Astrocyte (in vitro differentiated cells and primary cell): Measurements from ENCODE around the gene DMC1. TPM values are rescaled to one million over a fixed set of nuclear protein-coding genes. Genes with fewer than 3 reads are reported as not detected.
A peak's percentile ranks its signal among the peaks of the same experiment; 100 is the strongest.

Experiments
- DNase-seq: peaks from one replicate; pipeline ENCODE4 v3.0.0-alpha.2; 2010; ENCODE audit warnings: low read depth
- FAIRE-seq: peaks from 2 replicates; lab custom pipeline; 2011; peaks lifted over from hg19 to GRCh38; lab: Jason Lieb, UNC
- H2AFZ ChIP-seq: 2 replicates; pipeline ENCODE4 v1.6.0; 2012; ENCODE audit warnings: low read depth, low read length, inconsistent platforms
- H3K27ac ChIP-seq: 2 replicates; pipeline ENCODE4 v1.5.1; 2011; ENCODE audit warnings: low read depth, low read length, inconsistent platforms
- H3K27me3 ChIP-seq: 2 replicates; pipeline ENCODE4 v1.6.0; 2011; ENCODE audit warnings: low read length, inconsistent platforms; ENCODE audit not compliant: insufficient read depth
- H3K36me3 ChIP-seq: 2 replicates; pipeline ENCODE4 v1.5.1; 2011; ENCODE audit warnings: low read length, inconsistent platforms; ENCODE audit not compliant: insufficient read depth
- H3K4me1 ChIP-seq: 2 replicates; pipeline ENCODE4 v1.5.1; 2011; ENCODE audit warnings: low read length, inconsistent platforms; ENCODE audit not compliant: insufficient read depth
- H3K4me2 ChIP-seq: 2 replicates; pipeline ENCODE4 v1.6.0; 2012; ENCODE audit warnings: low read length, inconsistent platforms
- H3K4me3 ChIP-seq: 2 replicates; pipeline ENCODE4 v1.5.1; 2011; ENCODE audit warnings: low read depth, mild to moderate bottlenecking, low read length, inconsistent platforms; ENCODE audit not compliant: insufficient read depth
- H3K79me2 ChIP-seq: 2 replicates; pipeline ENCODE4 v1.6.0; 2012; ENCODE audit warnings: mild to moderate bottlenecking, low read length, inconsistent platforms; ENCODE audit not compliant: insufficient read depth
- H3K9ac ChIP-seq: 2 replicates; pipeline ENCODE4 v1.6.0; 2012; ENCODE audit warnings: mild to moderate bottlenecking, low read length, inconsistent platforms
- H3K9me3 ChIP-seq: 2 replicates; pipeline ENCODE4 v1.5.1; 2012; ENCODE audit warnings: low read depth, mild to moderate bottlenecking, low read length, inconsistent platforms; ENCODE audit not compliant: insufficient read depth
- H4K20me1 ChIP-seq: 2 replicates; pipeline ENCODE4 v1.6.0; 2012; ENCODE audit warnings: low read length, inconsistent platforms; ENCODE audit not compliant: insufficient read depth
- H3K27ac Mint-ChIP-seq: one replicate; pipeline ENCODE4 v1.8.0; 2021; ENCODE audit warnings: mild to moderate bottlenecking, mixed read lengths; ENCODE audit not compliant: unreplicated experiment
- H3K27me3 Mint-ChIP-seq: one replicate; pipeline ENCODE4 v1.8.0; 2021; ENCODE audit warnings: low read depth, mixed read lengths; ENCODE audit not compliant: unreplicated experiment
- H3K36me3 Mint-ChIP-seq: one replicate; pipeline ENCODE4 v1.8.0; 2021; ENCODE audit warnings: low read depth, mixed read lengths; ENCODE audit not compliant: unreplicated experiment
- H3K4me1 Mint-ChIP-seq: one replicate; pipeline ENCODE4 v1.8.0; 2021; ENCODE audit warnings: low read depth, mixed read lengths; ENCODE audit not compliant: unreplicated experiment
- H3K4me3 Mint-ChIP-seq: one replicate; pipeline ENCODE4 v1.8.0; 2021; ENCODE audit warnings: mild to moderate bottlenecking, moderate library complexity, mixed read lengths; ENCODE audit not compliant: unreplicated experiment
- H3K9me3 Mint-ChIP-seq: one replicate; pipeline ENCODE4 v1.8.0; 2021; ENCODE audit warnings: mild to moderate bottlenecking, mixed read lengths; ENCODE audit not compliant: unreplicated experiment
- EZH2 ChIP-seq: IDR thresholded peaks from 2 replicates; pipeline ENCODE4 v1.6.1; 2012; ENCODE audit warnings: mild to moderate bottlenecking, low read length, inconsistent platforms; ENCODE audit not compliant: insufficient read depth
- total RNA-seq: library from RNA; stranded (reverse); gene quantifications from 2 replicates; pipeline ENCODE4 v1.2.1, GENCODE V29; 2021
- TF ChIP-seq, protein P1 (sequence below): IDR thresholded peaks from 2 replicates; pipeline ENCODE4 v1.5.1; 2011; ENCODE audit warnings: low read depth, mild to moderate bottlenecking, inconsistent platforms, low read length, moderate library complexity; ENCODE audit not compliant: insufficient read depth

DMC1 gene
- total RNA-seq, 1 donor from 2014 or later, result 0.11 TPM

DNA sequence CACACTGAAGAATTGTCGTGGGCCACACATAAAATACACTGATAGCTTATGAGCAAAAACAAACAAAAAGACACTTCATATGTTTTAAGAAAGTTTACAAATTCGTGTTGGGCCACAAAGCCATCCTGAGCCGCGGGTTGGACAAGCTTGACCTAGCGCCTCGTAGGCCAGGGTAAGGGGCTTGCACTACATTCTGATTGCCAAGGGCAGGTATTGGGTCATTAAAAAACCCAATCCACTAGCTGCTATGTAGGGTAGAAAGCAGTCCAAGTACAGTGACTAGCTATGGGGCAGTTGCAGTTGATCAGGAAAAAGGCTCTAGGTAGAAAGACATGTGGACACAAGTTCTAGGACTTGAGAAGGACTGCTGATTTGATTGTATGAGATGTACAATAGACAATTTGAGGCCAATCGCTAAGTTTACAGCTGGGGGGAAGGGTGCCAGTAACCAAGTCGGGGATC is 88.1 kb downstream of the DMC1 start:
- FAIRE-seq (no peak), DNase-seq (no peak)
- Histone ChIP-seq H3K9me3 (no peaks in the 10 kb centered on the region), H3K36me3 (peaks cover 73% of the 10 kb centered on the region), H3K4me3 (no peak overlapping the region), H2AFZ (no peak overlapping the region), H3K9ac (no peak overlapping the region), H3K4me2 (no peak overlapping the region), H3K27me3 (no peaks in the 10 kb centered on the region), H4K20me1 (peaks cover 62% of the 10 kb centered on the region), H3K4me1 (no peaks in the 10 kb centered on the region), H3K27ac (no peak overlapping the region), H3K79me2 (no peaks in the 10 kb centered on the region)
- TF ChIP-seq EZH2, result no peak
- TF ChIP-seq, protein P1, sequence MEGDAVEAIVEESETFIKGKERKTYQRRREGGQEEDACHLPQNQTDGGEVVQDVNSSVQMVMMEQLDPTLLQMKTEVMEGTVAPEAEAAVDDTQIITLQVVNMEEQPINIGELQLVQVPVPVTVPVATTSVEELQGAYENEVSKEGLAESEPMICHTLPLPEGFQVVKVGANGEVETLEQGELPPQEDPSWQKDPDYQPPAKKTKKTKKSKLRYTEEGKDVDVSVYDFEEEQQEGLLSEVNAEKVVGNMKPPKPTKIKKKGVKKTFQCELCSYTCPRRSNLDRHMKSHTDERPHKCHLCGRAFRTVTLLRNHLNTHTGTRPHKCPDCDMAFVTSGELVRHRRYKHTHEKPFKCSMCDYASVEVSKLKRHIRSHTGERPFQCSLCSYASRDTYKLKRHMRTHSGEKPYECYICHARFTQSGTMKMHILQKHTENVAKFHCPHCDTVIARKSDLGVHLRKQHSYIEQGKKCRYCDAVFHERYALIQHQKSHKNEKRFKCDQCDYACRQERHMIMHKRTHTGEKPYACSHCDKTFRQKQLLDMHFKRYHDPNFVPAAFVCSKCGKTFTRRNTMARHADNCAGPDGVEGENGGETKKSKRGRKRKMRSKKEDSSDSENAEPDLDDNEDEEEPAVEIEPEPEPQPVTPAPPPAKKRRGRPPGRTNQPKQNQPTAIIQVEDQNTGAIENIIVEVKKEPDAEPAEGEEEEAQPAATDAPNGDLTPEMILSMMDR, result no peak
- Mint-ChIP-seq H3K27ac (peak overlapping the region; percentile 53), H3K4me1 (peaks cover 18% of the 10 kb centered on the region), H3K36me3 (peaks cover 36% of the 10 kb centered on the region), H3K4me3 (no peak overlapping the region), H3K9me3 (no peaks in the 10 kb centered on the region), H3K27me3 (no peaks in the 10 kb centered on the region)

DNA sequence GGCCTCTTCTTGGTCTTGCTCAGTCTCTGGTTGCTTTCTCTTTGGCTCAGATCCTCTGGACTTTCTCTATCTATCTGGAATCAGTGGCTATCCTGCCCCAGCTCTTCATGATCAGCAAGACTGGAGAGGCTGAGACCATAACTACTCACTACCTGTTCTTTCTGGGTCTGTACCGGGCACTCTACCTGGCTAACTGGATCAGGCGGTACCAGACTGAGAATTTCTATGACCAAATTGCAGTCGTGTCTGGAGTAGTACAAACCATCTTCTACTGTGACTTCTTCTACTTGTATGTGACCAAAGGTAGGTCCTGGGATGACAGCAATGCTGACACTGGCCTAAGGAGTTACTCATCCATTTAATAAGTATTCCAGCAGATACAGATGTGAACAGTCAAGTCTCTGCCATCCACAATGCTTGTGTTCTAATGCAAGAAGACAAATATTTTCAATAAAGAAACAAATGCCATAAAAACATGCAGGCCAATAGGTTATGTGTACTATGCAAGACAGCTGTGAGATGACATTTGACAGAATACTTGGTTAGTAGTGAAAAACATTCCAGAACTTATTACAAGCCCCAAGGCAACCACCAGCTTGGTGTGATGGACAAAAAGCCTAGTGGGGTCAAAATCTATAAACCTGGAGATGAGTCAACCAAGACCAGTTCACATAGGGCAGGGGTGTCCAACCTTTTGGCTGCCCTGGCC is 88.7 kb downstream of the DMC1 start:
- H3K9ac ChIP-seq, result no peak overlapping the region
- H3K4me3 ChIP-seq, result no peak overlapping the region
- H3K9me3 ChIP-seq, result no peaks in the 10 kb centered on the region
- Mint-ChIP-seq H3K27ac (no peak overlapping the region), H3K4me1 (peaks cover 18% of the 10 kb centered on the region), H3K27me3 (no peaks in the 10 kb centered on the region), H3K4me3 (peak overlapping the region; percentile 36), H3K36me3 (peaks cover 31% of the 10 kb centered on the region), H3K9me3 (no peaks in the 10 kb centered on the region)
- H3K36me3 ChIP-seq, result peaks cover 68% of the 10 kb centered on the region
- DNase-seq (no peak), FAIRE-seq (no peak)
- H3K4me1 ChIP-seq, result no peaks in the 10 kb centered on the region
- no peak overlapping the region for H3K4me2 ChIP-seq
- TF ChIP-seq, protein P1, result no peak
- TF ChIP-seq EZH2, result no peak
- no peaks in the 10 kb centered on the region for H3K27me3 ChIP-seq
- peaks cover 56% of the 10 kb centered on the region for H4K20me1 ChIP-seq
- H3K27ac ChIP-seq, result no peak overlapping the region
- H2AFZ ChIP-seq, result no peak overlapping the region
- H3K79me2 ChIP-seq, result no peaks in the 10 kb centered on the region
